ENCODE results near the gene MFSD2A. TPM values are rescaled to one million over a fixed set of nuclear protein-coding genes. Genes with fewer than 3 reads are reported as not detected.

The MFSD2A gene
- total RNA-seq, 4 donors from 2014 or later, result 1.7 to 5.1 (median 4.1) TPM

GRCh38 chr1:39922251-39922688, 32.7 kb upstream of the MFSD2A start:
- intact Hi-C loops (cut with DNase I), result no loop called here
- no peak for TF ChIP-seq POLR2AphosphoS5 (IDR thresholded peaks at IDR 0.05)
- TF ChIP-seq EP300 (IDR thresholded peaks at IDR 0.05), result no peak
- TF ChIP-seq POLR2A (IDR thresholded peaks at IDR 0.05; ENCODE audit: low read depth), result no peak
- TF ChIP-seq CTCF (IDR thresholded peaks at IDR 0.05), result no peak
- no peak for DNase-seq (ENCODE audit: extremely low spot score)

GRCh38 chr1:39925721-39926342, 29.1 kb upstream of the MFSD2A start:
- Histone ChIP-seq H3K9me3 (no peaks in the 10 kb centered on the region), H3K27ac (replicated peaks in 1 of 4) (no peak overlapping the region), H3K4me3 (no peak overlapping the region), H3K27me3 (peaks cover 0 to 18% (median 0%) of the 10 kb centered on the region in 4 donors), H3K36me3 (no peaks in the 10 kb centered on the region), H3K4me1 (peaks cover 4 to 22% (median 13%) of the 10 kb centered on the region in 4 donors)
- DNase-seq (ENCODE audit: extremely low spot score), result no peak
- WGBS, result 97% methylated on average over 2 of the region's 2 CpGs
- intact Hi-C loops (cut with DNase I), result no loop called here
- TF ChIP-seq EP300 (IDR thresholded peaks at IDR 0.05) (no peak), POLR2AphosphoS5 (IDR thresholded peaks at IDR 0.05) (no peak), POLR2A (IDR thresholded peaks at IDR 0.05; ENCODE audit: low read depth) (no peak), CTCF (IDR thresholded peaks at IDR 0.05) (no peak)

More at GRCh38 chr1:39922251-39922688, 32.7 kb upstream of the MFSD2A start:
- Histone ChIP-seq H3K4me1 (peaks cover 0 to 17% (median 9%) of the 10 kb centered on the region in 4 donors), H3K9me3 (no peaks in the 10 kb centered on the region), H3K36me3 (no peaks in the 10 kb centered on the region), H3K27me3 (peaks cover 0 to 18% (median 0%) of the 10 kb centered on the region in 4 donors), H3K27ac (replicated peaks in 1 of 4) (no peak overlapping the region), H3K4me3 (peak overlapping the region in 1 of 4 donors; percentile 18)
- 38% methylated on average over 9 of the region's 25 CpGs for WGBS

GRCh38 chr1:39926343-39926793, 28.6 kb upstream of the MFSD2A start:
- Histone ChIP-seq H3K9me3 (no peaks in the 10 kb centered on the region), H3K27me3 (peaks cover 0 to 18% (median 0%) of the 10 kb centered on the region in 4 donors), H3K36me3 (no peaks in the 10 kb centered on the region), H3K4me3 (no peak overlapping the region), H3K27ac (replicated peaks in 1 of 4) (no peak overlapping the region), H3K4me1 (peaks cover 4 to 22% (median 13%) of the 10 kb centered on the region in 4 donors)
- intact Hi-C loops (cut with DNase I), result no loop called here
- TF ChIP-seq CTCF (IDR thresholded peaks at IDR 0.05), result no peak
- no peak for TF ChIP-seq POLR2AphosphoS5 (IDR thresholded peaks at IDR 0.05)
- no peak for TF ChIP-seq EP300 (IDR thresholded peaks at IDR 0.05)
- no peak for TF ChIP-seq POLR2A (IDR thresholded peaks at IDR 0.05; ENCODE audit: low read depth)
- no peak for DNase-seq (ENCODE audit: extremely low spot score)
- 81% methylated on average over 6 of the region's 6 CpGs for WGBS

GRCh38 chr1:39926820-39927219, 28.1 kb upstream of the MFSD2A start:
- no peak overlapping the region for H3K4me3 ChIP-seq
- H3K36me3 ChIP-seq, result no peaks in the 10 kb centered on the region
- no peak overlapping the region for H3K27ac ChIP-seq (replicated peaks in 1 of 4)
- DNase-seq (ENCODE audit: extremely low spot score), result no peak
- intact Hi-C loops (cut with DNase I), result no loop called here
- WGBS, result 66% methylated on average over 6 of the region's 6 CpGs
- TF ChIP-seq POLR2AphosphoS5 (IDR thresholded peaks at IDR 0.05), result no peak
- TF ChIP-seq EP300 (IDR thresholded peaks at IDR 0.05), result no peak
- no peak for TF ChIP-seq POLR2A (IDR thresholded peaks at IDR 0.05; ENCODE audit: low read depth)
- TF ChIP-seq CTCF (IDR thresholded peaks at IDR 0.05), result no peak
- peaks cover 4 to 22% (median 13%) of the 10 kb centered on the region in 4 donors for H3K4me1 ChIP-seq
- H3K27me3 ChIP-seq, result peaks cover 0 to 13% (median 0%) of the 10 kb centered on the region in 4 donors
- no peaks in the 10 kb centered on the region for H3K9me3 ChIP-seq

Data from esophagus muscularis mucosa (tissue), 4 donors.